GM18517 (cell line): ENCODE measurements around the gene TMEM221.
A peak's percentile ranks its signal among the peaks of the same experiment; 100 is the strongest.

ENCODE experiments used
- ATAC-seq: cut with Tn5 transposase; IDR thresholded peaks from one replicate; pipeline ENCODE4 v1.9.1; 2021; ENCODE audit warnings: mild to moderate bottlenecking, moderate library complexity; ENCODE audit not compliant: unreplicated experiment

TMEM221 gene

GRCh38 chr19:17406046-17406886, 42.2 kb downstream of the TMEM221 start:
- ATAC-seq, result no peak

- ATAC-seq, result peak; percentile 78
Measured at GRCh38 chr19:17405250-17406045, 43.0 kb downstream of the TMEM221 start, which contains the start of gene BST2. Gene BST2 (minus strand): TSS chr19:17405630. CDS start chr19:17405575, 55 bp downstream.

- no peak for ATAC-seq
Measured at GRCh38 chr19:17404621-17405249, 43.7 kb downstream of the TMEM221 start.

GRCh38 chr19:17404015-17404414, 44.5 kb downstream of the TMEM221 start:
- no peak for ATAC-seq

- ATAC-seq, result no peak
Measured at GRCh38 chr19:17402982-17403855, 45.2 kb downstream of the TMEM221 start.

GRCh38 chr19:17401628-17402027, 46.8 kb downstream of the TMEM221 start:
- no peak for ATAC-seq

GRCh38 chr19:17398902-17399527, 49.5 kb downstream of the TMEM221 start:
- no peak for ATAC-seq

- ATAC-seq, result no peak
Measured at GRCh38 chr19:17394891-17395415, 53.5 kb downstream of the TMEM221 start.

- no peak for ATAC-seq
Measured at GRCh38 chr19:17393914-17394313, 54.6 kb downstream of the TMEM221 start, which contains the start of gene CCDC194. Gene CCDC194 (minus strand): TSS chr19:17394196. CDS start chr19:17394158, 38 bp downstream.

GRCh38 chr19:17393002-17393401, 55.5 kb downstream of the TMEM221 start:
- no peak for ATAC-seq

- ATAC-seq, result peak; percentile 23
Measured at GRCh38 chr19:17391371-17392151, 56.9 kb downstream of the TMEM221 start.

- ATAC-seq, result peak; percentile 58
Measured at GRCh38 chr19:17390665-17391370, 57.6 kb downstream of the TMEM221 start.

- ATAC-seq, result no peak
Measured at GRCh38 chr19:17389957-17390664, 58.4 kb downstream of the TMEM221 start.

- no peak for ATAC-seq
Measured at GRCh38 chr19:17389288-17389687, 59.2 kb downstream of the TMEM221 start.

GRCh38 chr19:17385878-17386611, 62.4 kb downstream of the TMEM221 start:
- ATAC-seq, result no peak
